ENCODE results near the gene SLC24A4.
"Not testable (repeated sequence)": the region's sequence is repeated elsewhere in the genome, so short reads cannot be mapped to it uniquely, and the experiment has no call there.

The SLC24A4 gene

DNA sequence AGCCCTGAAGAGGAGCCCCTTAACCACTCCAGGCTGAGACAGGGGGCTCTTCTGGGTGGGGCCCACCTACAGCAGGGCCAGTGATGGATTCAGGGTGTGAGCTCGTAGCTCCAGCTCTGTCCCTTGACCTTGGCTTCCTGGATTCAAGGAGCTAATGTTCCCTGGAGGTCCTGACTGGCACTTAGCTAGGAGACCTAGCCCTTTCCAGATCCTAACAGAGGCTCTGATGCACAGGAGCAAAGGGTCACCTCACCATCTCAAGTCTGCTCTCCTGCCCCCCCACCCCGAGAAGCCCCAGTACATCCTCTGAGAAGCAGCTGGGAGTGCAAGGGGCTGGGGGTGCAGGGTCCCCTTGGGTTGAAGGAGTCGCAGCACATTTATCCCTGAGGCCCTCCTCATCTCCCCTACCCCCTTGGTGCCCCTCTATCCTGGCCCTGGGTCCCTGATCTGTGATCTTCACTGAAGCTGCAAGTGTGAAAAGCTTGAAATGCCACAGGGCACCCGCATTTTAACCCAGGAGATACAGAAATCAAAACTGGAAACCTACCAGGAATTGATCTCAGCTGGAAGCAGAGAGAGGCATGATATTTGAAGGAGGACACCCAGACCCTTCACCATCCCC lies 193.5 kb downstream of the SLC24A4 start:
- no peak for DNase-seq

DNA sequence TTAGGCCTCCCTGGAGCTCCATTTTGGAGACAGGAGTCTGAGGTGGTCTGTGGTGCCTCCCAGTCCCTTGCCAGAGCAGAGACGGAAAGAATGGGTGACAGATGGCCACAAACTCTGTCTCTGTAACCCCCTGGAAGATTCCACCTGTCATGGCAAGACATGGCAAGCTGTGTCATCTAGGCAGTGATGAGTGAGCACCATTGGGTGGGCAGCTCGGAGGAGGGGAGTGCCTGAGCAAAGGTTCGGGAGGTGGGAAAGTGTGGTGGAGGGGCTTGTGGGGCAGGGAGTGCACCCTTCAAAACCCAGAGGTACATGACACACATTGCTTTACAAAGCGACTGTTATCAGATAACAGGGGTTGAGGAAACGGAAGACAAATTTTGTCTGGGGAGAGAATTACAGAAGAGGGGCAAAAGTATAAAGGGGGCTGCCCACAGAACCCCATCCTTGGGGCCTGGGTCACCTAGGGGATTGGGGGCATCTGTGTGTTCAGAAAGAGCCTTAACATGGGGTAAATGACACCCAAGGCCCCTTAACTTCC lies 194.1 kb downstream of the SLC24A4 start:
- no peak for DNase-seq

DNA sequence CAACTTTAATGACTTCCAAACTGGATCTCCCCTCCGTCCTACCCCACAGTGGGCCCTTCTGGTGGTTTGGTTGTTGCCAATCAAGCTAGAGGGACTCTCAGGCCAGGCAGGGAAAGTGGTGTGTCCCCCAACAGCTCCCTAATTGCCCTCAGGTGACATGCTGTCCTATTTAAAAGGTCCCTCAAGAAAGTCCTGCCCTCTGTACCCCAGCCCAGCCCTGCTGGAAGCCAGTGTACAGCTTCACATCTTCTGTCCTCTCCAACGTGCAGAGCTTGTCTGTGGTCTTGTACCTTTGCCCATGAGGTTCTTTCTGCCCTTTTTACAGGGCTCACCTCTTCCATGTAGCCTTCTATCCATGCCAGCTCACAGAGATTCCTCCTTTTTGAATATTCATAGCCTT lies 194.8 kb downstream of the SLC24A4 start:
- no peak for DNase-seq

DNA sequence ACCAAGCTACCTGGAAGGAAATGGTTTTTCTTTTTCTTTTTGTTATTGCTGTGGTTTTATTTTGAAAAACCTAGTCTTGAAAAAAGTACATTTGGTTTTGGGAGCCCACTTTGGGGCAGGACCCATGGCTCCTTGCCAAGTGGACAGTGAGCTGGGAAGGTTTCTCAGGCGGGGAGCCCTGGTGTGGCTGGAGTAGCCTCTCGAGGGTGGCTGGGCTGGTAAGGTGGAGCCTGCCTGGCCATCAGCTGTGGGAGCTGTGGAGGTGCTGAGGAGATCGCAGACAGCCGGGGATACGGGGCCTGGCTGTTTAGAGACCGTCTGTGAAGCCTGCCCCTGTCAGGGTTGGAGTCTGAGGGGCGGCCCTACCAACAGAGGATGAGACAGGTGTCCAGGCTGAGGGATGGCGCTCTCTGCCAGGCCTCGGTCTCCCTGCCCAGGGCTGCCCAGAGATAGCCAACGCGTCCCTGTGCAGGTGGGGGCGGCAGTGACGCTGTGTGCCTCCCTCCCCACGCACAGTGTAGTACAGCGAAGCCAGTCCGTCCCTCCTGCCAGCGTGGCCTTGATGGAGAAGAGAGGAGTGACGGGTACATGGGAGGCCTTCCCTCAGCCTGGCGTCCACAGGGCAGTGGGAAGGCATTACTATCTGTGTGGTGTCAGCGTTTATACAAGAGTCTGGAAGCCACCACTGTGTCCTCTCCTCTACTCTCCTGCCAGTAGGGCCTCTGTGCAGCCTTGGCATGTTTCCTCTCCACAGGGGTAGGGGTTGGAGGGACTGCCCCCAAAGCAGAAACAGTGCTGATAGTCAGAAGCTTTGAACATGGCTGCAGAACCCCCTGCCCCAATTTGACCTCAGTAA lies 196.5 kb downstream of the SLC24A4 start:
- no peak for DNase-seq

DNA sequence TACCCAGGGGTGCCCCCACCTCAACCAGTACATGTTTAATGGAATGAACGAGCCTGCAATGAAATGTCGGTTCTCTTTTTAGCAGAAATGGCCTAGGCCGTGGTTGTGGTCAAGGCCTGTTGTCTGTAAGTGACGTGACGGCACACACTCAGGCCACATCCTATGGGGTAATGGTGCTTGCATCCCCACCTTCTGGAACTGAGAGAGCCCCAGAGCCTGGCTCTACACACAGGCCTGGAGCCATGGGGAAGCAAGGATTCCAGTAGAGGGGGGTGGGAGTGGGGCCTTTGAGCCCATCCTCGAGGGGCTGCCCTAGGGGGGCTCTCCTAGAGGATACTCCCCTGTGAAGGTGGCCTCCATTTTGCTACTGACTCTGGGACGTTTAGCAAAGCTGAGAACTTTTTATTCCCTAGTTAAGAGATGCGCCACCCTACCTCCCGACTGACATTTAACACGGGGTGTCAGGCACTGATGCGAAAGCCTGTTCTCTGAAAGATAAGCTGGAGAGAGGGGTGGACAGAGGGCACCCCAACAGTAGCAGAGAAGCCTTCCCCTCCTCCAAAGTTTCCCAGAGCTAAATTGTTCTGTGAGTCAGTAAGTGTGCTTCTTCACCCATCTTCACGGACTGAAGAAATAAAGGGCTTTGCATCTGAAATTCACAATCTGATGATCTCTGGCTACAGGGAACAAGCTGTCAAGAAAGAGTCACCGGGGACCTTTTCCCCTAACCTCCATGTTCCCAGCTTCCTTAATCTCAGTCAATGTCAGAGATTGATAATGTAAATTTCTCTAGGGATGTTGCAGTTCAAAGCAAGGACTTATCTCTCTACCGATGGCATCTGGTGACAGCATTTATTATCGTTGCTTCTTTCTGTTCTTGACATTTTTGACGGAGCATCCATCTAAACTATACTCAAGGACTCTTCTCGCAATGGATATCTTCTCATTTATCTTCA lies 197.4 kb downstream of the SLC24A4 start:
- no peak for DNase-seq

DNA sequence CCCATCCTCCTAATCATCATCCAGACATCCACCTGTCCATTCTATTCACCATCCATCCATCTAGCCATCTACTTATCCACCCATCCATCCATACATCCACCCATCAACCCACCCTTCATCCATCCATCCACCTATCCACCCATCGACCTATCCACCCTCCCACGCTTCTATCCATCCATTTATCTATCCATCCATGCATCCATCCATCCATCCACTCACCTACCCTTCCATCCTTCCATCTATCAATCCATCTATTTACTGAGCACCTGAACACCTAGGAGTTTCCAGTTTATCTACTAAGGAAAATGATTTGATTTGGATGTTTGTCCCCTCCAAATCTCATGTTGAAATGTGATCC lies 198.1 kb downstream of the SLC24A4 start:
- DNase-seq = no peak

DNA sequence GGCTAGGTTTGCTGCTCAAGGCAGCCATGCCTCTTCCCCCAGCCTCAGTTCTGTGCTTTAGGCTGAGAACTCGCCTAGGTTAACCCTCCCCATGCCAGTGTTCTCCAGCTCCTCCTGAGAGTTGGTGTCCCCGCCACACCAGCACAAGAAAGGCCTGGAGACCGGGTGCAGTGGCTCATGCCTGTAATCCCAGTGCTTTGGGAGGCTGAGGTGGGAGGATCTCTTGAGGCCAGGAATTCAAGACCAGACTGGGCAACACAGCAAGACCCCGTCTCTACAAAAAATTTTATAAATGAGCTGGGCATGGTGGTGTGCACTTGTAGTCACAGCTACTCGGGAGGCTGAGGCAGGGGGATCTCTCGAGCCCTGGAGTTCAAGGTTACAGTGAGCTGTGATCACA lies 200.8 kb downstream of the SLC24A4 start:
- DNase-seq = no peak

DNA sequence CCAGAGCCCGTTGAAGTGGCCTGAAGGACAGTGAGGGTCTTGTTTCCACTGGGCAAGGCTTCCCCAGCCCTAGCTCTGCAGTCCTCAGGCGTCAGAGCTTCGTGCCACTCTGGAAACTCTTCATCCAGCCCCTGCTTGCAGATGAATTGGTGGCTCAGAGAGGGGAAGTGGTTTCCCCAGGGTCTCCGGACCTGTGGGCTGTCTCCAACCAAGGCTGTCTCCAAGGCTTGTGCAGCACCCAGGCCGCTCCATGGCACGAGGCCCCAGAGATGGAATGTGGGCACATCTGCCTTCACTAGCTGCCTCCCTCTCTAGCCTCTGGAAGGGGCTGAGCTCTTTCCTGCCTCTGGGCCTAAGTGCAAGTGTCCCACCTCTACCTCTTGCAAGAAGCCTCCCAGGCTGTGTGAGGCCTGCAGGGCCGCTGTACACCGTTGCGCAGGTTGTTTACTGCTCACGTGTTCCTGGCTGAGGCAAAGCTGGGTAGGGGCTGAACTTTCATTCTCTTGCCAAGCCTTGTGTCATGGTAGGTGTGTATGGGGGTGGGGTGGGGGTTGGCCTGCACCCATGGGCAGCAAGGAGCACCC lies 201.7 kb downstream of the SLC24A4 start:
- no peak for DNase-seq

DNA sequence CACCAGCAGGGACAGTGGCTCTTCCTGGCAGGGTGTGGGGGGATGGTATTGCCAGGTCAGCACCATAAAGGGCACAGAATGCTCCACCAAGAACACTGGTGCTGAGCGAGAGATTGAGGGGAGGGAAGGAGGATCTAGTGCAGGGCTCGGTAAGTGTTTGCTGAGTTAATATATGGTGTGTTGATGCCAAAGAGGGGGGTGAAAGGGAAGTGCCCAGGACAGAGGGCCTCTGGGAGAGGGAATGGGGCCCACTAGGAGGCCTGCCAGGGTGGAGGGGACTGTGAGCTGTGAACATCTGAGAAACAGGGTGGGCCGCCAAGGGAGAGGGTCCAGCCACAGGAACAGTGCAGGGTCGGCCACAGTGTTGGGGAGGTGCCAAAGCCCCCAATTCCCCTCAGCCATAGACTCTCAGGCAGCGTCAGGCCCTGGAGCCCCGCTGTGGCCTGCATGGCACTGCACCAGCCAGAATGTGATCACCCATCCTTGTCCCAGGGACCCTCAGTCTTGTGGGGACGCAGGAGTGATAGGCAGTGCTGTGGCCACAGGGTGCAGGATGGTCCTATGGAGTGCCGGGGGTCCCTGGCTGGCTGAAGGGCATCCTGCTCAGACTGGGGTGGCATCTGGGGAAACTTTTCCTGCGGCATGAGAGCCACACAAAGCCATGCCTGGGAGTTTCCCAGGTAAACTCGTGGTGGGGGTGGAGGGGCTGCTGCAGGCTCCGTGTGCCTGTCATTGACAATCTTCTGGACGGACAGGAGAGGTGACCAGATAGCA lies 202.5 kb downstream of the SLC24A4 start:
- DNase-seq = no peak

DNA sequence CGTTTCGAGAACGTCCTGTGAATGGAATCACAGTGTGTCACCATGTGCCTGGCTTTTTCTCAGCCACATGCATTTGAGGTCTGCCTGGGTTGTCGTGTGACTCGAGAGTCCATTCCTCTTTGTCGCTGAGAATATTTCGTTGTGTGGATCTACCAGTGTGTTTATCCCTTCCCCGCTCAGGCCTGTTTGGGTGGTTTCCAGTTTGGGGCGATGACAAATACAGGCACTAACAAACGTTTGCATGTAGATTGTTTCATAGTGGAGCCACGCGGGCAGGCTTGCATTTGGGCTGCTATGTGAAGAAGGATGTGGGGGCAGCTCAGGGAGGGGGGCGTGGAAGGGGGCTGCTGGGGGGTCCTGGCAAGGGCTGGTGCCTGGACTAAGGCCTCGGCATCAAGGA lies 204.8 kb downstream of the SLC24A4 start:
- no peak for DNase-seq

DNA sequence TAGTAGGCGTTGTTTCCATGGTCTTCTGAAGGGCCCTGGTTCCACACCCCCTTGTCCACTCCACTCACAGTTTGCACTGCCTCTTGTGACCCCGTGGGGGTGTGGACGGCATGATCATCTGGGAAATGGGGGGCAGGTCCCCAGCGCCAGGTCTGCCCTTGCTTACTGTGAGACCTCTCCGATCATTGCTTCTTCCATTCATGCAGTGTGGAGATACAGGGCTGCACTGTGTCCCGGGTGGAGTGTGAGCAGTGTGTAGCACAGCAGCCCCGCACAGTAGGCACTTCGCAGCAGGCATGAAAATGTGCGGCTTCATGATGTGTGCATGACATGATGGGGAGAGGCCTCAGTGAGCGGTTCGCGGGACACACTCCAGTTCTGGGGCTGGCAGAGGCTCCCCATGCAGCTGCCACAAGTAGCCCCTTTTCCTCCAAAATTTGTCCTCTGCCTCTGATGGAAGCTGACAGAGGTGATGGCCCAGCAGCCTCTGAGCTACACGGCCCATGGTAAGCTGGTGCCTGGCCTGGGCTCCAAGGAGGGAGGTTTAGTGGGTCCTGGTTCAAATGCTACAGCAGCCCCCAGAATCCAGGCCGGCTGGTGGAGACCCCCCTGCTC lies 205.6 kb downstream of the SLC24A4 start:
- no peak for DNase-seq

DNA sequence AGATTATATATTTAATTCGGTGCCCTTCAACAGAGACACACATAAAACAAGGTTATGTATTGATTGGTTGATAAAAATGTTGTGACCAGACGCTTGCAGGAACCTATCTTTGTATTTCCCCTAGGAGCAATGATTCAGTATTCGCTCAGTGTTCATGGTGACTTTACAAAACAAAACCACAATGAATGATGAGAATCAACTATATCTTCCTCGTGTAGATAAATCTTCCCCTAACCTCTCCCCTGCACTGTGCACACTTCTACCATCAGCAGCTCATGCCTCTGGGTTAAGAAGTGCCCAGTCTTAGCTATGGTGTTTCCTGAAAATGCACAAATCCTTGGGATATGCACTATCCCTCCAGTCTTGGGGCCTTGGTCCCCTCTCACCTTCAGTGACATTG lies 206.9 kb downstream of the SLC24A4 start:
- no peak for DNase-seq

DNA sequence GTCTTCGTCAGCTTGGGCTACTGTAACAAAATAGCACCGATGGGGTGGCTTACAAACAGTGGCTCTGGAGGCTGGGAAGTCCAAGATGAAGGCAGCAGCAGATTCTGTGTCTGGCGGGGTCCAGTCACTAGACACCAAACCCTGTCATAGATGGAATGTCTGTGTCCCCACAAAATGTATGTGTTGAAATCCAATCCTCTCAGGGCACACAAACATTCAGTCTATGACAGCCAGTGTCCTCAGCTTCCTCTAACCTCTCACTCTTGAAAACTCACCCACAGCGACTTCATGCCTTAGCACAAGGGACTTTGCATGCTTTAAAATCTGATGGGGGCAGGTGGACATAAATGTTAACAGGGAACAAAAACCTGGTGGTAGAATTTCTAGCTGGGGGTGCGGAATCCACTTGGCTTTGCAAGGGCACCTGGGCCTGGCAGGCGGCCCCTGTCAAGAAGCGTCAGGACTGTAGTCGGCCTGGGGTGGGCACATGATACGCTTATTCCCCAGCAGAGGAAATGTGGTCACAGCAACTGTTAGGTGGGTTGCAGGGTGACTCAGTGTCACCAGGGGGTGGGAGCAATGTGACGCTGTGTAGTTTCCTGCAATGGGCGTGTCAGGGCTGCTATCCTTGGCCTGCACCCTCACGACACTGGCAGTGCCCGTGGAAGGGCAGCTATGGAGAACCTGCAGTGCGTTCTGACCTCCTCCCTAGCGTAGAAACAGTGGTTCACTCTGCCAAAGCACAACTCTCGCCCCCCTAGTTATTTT lies 208.3 kb downstream of the SLC24A4 start:
- DNase-seq = no peak

DNA sequence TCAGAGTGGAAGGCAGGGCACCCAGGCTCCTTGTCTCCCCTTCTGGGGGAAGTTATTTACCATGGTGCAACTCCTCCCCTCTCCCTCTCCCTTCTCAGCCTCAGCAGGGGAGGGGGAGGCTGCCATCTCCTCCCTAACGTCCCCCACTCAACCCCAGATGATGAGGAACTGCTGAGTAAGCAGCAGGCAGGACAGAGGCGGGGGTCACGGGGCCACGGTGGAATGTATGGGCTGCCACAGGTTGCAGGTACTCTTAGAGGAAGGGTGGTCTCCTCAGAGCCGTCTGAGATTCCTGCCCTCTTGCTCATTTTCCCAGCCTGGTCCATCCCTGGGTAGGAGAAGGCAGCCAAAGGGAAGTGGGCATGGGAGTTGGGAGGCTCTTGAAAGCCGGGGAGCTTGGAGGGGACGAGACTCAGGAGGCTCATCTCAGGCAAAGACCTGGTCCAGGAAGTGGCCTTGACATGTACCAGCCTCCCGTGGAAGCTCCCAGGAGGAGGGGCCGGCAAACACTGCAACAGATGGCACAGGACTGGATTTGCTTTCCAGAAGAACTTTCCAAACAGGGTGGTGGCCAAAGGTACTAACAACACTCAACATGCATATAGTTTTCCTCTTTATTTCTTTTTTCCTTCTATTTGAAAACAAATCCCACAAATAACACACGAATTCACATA lies 209.7 kb downstream of the SLC24A4 start:
- DNase-seq = no peak

DNA sequence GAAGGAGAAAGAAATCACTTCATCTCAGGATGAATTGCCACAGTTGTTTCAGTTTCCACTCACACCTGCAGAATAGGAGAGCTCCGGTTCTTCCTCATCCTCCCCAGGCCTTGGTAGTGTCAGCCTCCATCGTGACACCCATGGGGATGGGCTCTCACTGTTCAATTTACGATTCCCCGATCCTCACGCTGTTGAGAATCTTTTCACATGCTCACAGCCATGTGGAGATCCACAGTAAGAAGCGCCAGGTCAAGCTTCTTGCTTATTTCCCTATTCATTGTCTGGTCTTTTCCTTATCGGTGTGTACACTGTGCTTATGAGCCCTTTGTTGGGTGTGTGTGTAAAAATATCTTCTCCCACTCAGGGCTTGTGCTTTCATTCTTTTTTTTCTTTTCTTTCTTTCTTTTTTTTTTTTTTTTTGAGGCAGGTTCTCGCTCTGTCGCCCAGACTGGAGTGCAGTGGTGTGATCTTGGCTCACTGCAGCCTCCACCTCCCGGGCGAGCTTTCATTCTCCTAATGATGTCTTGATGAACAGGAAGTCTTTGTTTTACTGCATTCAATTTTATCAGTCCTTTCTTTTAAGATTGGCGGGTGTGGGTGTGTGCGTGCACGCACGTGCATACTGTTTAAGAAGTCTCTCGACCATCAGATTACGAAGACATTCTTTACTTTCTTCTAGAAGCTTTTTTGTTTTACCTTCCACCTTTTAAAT lies 212.1 kb downstream of the SLC24A4 start:
- no peak for DNase-seq

DNA sequence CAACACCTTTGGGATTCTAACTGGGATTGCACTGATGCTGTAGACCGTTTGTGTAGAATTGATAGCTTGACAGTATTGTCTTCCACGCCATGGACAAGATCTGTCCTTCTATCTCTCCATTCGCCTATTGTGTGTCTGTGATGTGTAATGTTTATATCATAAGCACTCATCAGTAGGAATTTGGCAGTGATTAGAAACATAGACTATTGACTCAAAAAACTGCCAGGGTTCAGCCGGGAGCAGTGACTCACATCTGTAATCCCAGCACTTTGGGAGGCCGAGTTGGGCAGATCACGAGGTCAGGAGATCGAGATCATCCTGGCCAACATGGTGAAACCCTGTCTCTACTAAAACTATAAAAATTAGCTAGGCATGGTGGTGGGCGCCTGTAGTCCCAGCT lies 213.3 kb downstream of the SLC24A4 start:
- DNase-seq = not testable (repeated sequence)

DNA sequence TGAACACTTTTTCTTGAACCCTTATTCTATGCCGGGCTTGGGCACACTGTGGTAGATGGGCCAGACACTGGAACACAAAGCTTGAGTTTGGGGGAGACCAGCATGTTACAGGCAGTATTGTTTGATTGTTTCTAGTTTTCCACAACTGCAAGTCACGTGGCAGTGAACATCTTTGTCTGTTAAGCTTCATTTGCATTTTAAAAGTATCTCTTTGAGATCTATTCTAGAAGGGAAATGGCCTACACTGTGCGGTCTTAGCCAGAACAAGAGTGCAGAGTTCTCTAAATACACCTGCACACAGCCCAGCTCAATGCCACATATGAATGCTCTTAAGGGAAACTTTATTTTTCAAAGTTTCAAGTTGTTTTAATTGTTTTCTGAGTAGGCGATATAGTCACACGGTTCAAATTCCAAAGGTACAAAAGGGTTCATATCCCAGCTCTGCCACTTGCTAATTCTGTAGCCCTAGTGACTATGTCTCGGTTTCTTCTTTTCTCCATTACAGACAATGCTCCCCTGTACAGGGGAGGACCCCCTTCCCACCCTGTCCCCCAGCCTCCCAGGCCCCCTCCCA lies 215.5 kb downstream of the SLC24A4 start:
- DNase-seq = no peak

DNA sequence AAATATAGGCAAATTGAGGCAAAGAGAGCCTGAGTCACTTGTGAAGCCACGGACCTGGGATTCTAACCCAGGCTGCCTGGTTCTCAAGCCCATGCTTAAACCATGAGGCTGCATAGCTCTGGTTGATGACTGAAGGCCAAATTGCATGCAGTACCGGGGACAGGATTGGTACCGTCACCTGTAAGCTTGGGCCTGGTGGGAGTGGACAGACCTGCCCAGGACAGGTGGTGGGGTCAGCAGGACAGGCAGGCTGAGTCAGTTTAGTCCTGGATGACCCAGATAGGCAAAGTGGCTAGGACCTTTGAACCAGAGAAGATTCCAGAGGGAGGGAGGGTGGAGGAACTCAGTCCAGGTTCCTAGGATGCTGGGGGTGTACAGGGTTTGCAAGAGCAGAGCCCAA lies 216.5 kb downstream of the SLC24A4 start:
- no peak for DNase-seq

Measured in hypothalamus (tissue), 51 donors.